ENCODE data around the gene SLC38A5.
"Not testable (repeated sequence)": the region's sequence is repeated elsewhere in the genome, so short reads cannot be mapped to it uniquely, and the experiment has no call there.

DNA sequence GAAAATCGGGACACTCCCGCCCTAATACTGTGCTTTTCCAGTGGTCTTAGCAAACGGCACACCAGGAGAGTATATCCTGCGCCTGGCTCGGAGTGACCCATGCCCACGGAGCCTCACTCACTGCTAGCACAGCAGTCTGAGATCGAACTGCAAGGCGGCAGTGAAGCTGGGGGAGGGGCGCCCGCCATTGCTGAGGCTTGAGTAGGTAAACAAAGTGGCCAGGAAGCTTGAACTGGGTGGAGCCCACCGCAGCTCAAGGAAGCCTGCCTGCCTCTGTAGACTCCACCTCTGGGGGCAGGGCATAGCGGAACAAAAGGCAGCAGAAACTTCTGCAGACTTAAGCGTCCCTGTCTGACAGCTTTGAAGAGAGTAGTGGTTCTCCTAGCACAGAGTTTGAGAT, 36.3 kb downstream of the SLC38A5 start:
- TF ChIP-seq, protein P1, sequence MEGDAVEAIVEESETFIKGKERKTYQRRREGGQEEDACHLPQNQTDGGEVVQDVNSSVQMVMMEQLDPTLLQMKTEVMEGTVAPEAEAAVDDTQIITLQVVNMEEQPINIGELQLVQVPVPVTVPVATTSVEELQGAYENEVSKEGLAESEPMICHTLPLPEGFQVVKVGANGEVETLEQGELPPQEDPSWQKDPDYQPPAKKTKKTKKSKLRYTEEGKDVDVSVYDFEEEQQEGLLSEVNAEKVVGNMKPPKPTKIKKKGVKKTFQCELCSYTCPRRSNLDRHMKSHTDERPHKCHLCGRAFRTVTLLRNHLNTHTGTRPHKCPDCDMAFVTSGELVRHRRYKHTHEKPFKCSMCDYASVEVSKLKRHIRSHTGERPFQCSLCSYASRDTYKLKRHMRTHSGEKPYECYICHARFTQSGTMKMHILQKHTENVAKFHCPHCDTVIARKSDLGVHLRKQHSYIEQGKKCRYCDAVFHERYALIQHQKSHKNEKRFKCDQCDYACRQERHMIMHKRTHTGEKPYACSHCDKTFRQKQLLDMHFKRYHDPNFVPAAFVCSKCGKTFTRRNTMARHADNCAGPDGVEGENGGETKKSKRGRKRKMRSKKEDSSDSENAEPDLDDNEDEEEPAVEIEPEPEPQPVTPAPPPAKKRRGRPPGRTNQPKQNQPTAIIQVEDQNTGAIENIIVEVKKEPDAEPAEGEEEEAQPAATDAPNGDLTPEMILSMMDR (IDR thresholded peaks at IDR 0.05; ENCODE audit: insufficient read depth, low read depth, low read length): not testable (repeated sequence)
- not testable (repeated sequence) for TF ChIP-seq EZH2 (IDR thresholded peaks at IDR 0.05; ENCODE audit: insufficient read depth, low read length)
